ENCODE results near the gene AANAT. TPM values are rescaled to one million over a fixed set of nuclear protein-coding genes. Genes with fewer than 3 reads are reported as not detected.
"Not testable (repeated sequence)": the region's sequence is repeated elsewhere in the genome, so short reads cannot be mapped to it uniquely, and the experiment has no call there.

AANAT gene
- total and polyA plus RNA-seq, 2 experiments from 2014 or later = not detected

DNA sequence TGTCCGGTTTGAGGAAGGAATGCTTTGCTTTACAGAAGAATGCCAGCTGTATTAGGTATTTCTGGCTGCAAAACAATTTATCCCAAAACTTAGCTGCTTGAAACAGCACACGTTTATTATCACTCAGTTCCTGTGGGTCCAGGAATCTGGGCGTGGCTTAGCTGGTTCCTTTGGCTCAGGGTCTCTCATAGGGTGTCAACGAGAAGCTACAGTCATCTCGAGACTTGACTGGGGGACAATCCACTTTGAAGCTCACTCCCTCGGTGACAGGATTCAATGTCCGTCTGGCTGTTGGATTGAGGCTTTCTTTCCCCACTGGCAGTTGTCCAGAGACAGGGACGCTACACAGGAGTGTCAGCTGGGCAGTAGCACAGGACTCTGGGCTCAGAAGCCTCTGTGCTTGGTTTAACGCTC lies 43.4 kb downstream of the AANAT start:
- no peaks in the 10 kb centered on the region for H4K20me1 ChIP-seq (ENCODE audit: insufficient read depth)
- H3K79me2 ChIP-seq (ENCODE audit: insufficient read depth) = no peaks in the 10 kb centered on the region
- H3K36me3 ChIP-seq (ENCODE audit: low read depth) = no peaks in the 10 kb centered on the region
- H3K4me2 ChIP-seq (ENCODE audit: unreplicated experiment) = no peak overlapping the region
- peaks cover 17% of the 10 kb centered on the region for H3K4me1 ChIP-seq (ENCODE audit: insufficient read depth)
- no peaks in the 10 kb centered on the region for H3K27me3 ChIP-seq (replicated peaks; ENCODE audit: insufficient read depth)
- H3K4me3 ChIP-seq = no peak overlapping the region
- in situ Hi-C loops (cut with MboI) = no loop called here
- WGBS, 2 experiments (ENCODE audit: low coverage in 1 of 2, low lambda C conversion rate in 2 of 2, missing lambda C conversion rate in 2 of 2) = 18 to 21% methylated on average over 9 of the region's 9 CpGs
- H3K9ac ChIP-seq = no peak overlapping the region
- H3K9me2 ChIP-seq (ENCODE audit: insufficient read depth) = no peaks in the 10 kb centered on the region
- no peaks in the 10 kb centered on the region for H3K9me3 ChIP-seq (ENCODE audit: low read depth)
- DNase-seq = peak; percentile 41
- no peak for TF ChIP-seq EZH2phosphoT487 (IDR thresholded peaks at IDR 0.05; ENCODE audit: insufficient read depth, low read depth)
- no peak for TF ChIP-seq EZH2 (IDR thresholded peaks at IDR 0.05; ENCODE audit: insufficient read depth, poor library complexity, severe bottlenecking)
- H2AFZ ChIP-seq = peak overlapping the region; percentile 47; the same call in 1 of the 2 replicates
- no peak overlapping the region for H3K27ac ChIP-seq
- H3F3A ChIP-seq (ENCODE audit: insufficient read depth) = peaks cover 11% of the 10 kb centered on the region; the same call in 1 of the 2 replicates

DNA sequence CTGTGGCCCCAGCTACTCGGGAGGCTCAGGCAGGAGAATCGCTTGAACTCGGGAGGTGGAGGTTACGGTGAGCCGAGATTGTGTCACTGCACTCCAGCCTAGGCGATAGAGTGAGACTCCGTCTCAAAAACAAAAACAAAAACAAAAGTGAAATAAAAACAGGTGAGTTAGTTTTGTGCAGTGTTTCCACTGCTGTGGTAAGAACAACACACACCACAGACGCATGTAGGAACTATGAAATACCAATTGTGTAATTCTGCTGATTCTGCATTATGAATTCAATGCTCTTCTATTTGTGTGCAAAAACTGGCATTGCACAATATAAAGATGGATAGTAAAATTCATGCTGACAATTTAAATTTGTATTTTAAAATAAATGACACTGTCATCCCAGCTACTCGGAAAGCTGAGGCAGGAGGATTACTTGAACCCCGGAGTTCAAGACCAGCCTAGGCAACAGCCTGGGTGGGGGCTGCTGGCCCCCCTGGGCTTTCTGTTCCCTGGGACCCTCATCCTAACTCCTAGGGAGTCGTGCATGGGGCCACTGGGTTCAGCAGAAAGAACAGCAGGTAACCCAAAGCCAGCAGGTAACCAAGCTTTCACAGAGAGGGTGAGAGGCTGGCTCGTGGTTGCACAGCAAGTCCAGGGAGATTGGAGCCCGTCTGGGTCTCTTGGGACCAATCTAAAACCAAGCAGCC lies 44.4 kb downstream of the AANAT start:
- in situ Hi-C loops (cut with MboI) = no loop called here
- H3K36me3 ChIP-seq (ENCODE audit: low read depth) = no peaks in the 10 kb centered on the region

DNA sequence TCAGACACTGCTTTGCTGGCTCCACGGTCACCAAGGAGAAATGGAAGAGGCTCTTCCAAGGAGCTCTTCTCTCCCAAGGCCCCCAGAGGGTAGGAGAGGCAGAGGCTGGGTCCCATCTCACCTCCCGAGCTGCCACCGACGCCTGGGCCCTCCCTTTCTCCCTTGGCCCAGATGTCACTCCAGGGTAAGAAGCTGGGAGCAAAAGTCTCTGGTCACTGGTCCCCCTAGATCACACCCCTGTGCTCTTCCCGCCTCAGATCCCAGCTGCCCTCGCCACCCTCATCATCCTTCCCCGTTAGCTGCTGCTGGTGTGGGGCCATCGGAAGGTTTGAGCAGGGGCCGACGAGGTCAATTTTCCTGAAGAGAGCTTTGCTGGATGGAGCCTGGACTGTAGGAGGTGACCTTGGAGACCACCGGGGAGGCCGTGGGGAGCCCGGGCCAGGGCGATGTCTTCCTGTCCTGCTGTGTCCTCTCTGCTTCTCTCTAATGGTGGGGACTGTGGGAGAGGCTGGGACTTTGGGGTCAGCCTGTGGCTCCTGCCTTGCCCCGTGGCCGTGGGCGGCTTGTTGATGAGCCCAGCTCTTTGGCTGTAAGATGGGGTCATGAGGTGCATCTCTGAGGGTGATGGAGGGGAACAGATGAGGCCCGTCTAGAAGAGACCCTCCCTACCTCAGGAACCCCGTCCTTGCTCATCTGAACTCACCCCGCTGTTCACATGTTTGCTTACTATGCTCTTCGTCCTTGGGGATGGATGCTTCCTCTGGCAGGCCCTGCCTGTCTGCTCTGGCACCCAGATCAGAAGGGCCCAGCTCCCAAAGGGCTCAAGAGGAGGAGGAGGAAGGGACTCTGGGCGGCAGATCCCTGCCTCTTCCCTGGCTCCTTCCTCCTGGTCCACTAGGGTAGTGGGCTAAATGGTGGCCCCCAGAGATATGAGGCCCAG lies 45.2 kb downstream of the AANAT start:
- Histone ChIP-seq H3K36me3 (ENCODE audit: low read depth) (no peaks in the 10 kb centered on the region), H3F3A (ENCODE audit: insufficient read depth) (peaks cover 19% of the 10 kb centered on the region; the same call in 1 of the 2 replicates), H3K79me2 (ENCODE audit: insufficient read depth) (no peaks in the 10 kb centered on the region), H3K4me3 (no peak overlapping the region), H3K9me2 (ENCODE audit: insufficient read depth) (no peaks in the 10 kb centered on the region), H4K20me1 (ENCODE audit: insufficient read depth) (no peaks in the 10 kb centered on the region), H3K4me2 (ENCODE audit: unreplicated experiment) (no peak overlapping the region), H2AFZ (no peak overlapping the region), H3K27ac (no peak overlapping the region), H3K9me3 (ENCODE audit: low read depth) (no peaks in the 10 kb centered on the region), H3K9ac (no peak overlapping the region), H3K27me3 (replicated peaks; ENCODE audit: insufficient read depth) (no peaks in the 10 kb centered on the region), H3K4me1 (ENCODE audit: insufficient read depth) (peaks cover 23% of the 10 kb centered on the region)
- TF ChIP-seq EZH2phosphoT487 (IDR thresholded peaks at IDR 0.05; ENCODE audit: insufficient read depth, low read depth) (no peak), EZH2 (IDR thresholded peaks at IDR 0.05; ENCODE audit: insufficient read depth, poor library complexity, severe bottlenecking) (no peak)
- DNase-seq = no peak
- in situ Hi-C loops (cut with MboI) = no loop called here
- WGBS, 2 experiments (ENCODE audit: low coverage in 1 of 2, low lambda C conversion rate in 2 of 2, missing lambda C conversion rate in 2 of 2) = 94 to 95% methylated on average over 19 to 22 of the region's 22 CpGs

More for the DNA sequence above, 44.4 kb downstream of the AANAT start:
- Histone ChIP-seq H3K9me2 (ENCODE audit: insufficient read depth) (no peaks in the 10 kb centered on the region), H3K9ac (no peak overlapping the region), H3K79me2 (ENCODE audit: insufficient read depth) (no peaks in the 10 kb centered on the region), H3F3A (ENCODE audit: insufficient read depth) (peaks cover 19% of the 10 kb centered on the region; the same call in 1 of the 2 replicates), H4K20me1 (ENCODE audit: insufficient read depth) (no peaks in the 10 kb centered on the region), H2AFZ (no peak overlapping the region), H3K27me3 (replicated peaks; ENCODE audit: insufficient read depth) (no peaks in the 10 kb centered on the region), H3K4me1 (ENCODE audit: insufficient read depth) (peaks cover 23% of the 10 kb centered on the region), H3K4me3 (no peak overlapping the region), H3K4me2 (ENCODE audit: unreplicated experiment) (no peak overlapping the region), H3K9me3 (ENCODE audit: low read depth) (no peaks in the 10 kb centered on the region), H3K27ac (no peak overlapping the region)
- WGBS, 2 experiments (ENCODE audit: low coverage in 1 of 2, low lambda C conversion rate in 2 of 2, missing lambda C conversion rate in 2 of 2) = 87 to 89% methylated on average over 13 of the region's 13 CpGs
- no peak for DNase-seq
- TF ChIP-seq EZH2 (IDR thresholded peaks at IDR 0.05; ENCODE audit: insufficient read depth, poor library complexity, severe bottlenecking) (no peak), EZH2phosphoT487 (IDR thresholded peaks at IDR 0.05; ENCODE audit: insufficient read depth, low read depth) (no peak)

DNA sequence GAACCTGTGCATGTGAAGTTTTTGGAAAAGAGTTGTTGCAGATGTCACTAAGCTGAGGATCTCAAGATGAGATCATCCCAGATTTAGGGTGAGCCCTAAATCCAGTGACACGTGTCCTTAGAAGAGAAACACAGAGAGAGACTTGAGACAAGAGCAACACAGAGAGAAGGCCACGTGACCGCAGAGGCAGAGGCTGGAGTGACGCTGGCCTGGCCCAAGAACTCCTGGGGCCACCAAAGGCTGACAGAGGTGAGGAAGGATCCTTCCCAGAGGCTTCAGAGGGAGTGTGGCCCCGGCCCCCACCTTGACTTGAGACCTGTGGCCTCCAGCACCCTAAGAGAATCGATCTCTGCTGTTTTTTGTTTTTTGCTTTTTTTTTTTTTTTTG lies 45.9 kb downstream of the AANAT start:
- no peak for DNase-seq
- no peak overlapping the region for H3K9ac ChIP-seq
- peaks cover 19% of the 10 kb centered on the region; the same call in 1 of the 2 replicates for H3F3A ChIP-seq (ENCODE audit: insufficient read depth)
- in situ Hi-C loops (cut with MboI) = no loop called here
- H3K27ac ChIP-seq = no peak overlapping the region
- H2AFZ ChIP-seq = no peak overlapping the region
- peaks cover 23% of the 10 kb centered on the region for H3K4me1 ChIP-seq (ENCODE audit: insufficient read depth)
- H3K9me3 ChIP-seq (ENCODE audit: low read depth) = no peaks in the 10 kb centered on the region
- H4K20me1 ChIP-seq (ENCODE audit: insufficient read depth) = no peaks in the 10 kb centered on the region
- no peaks in the 10 kb centered on the region for H3K27me3 ChIP-seq (replicated peaks; ENCODE audit: insufficient read depth)
- H3K79me2 ChIP-seq (ENCODE audit: insufficient read depth) = no peaks in the 10 kb centered on the region
- no peak overlapping the region for H3K4me3 ChIP-seq
- H3K4me2 ChIP-seq (ENCODE audit: unreplicated experiment) = no peak overlapping the region
- no peaks in the 10 kb centered on the region for H3K9me2 ChIP-seq (ENCODE audit: insufficient read depth)
- 67 to 78% methylated on average over 6 of the region's 6 CpGs for whole genome bisulfite sequencing, 2 experiments (ENCODE audit: low coverage in 1 of 2, low lambda C conversion rate in 2 of 2, missing lambda C conversion rate in 2 of 2)
- no peak for TF ChIP-seq EZH2phosphoT487 (IDR thresholded peaks at IDR 0.05; ENCODE audit: insufficient read depth, low read depth)
- TF ChIP-seq EZH2 (IDR thresholded peaks at IDR 0.05; ENCODE audit: insufficient read depth, poor library complexity, severe bottlenecking) = no peak
- no peaks in the 10 kb centered on the region for H3K36me3 ChIP-seq (ENCODE audit: low read depth)

GRCh38 chr17:76514355-76514754 lies 47.0 kb downstream of the AANAT start:
- H3K4me2 ChIP-seq (ENCODE audit: unreplicated experiment); H3K4me3 ChIP-seq; H3K9me2 ChIP-seq (ENCODE audit: insufficient read depth); DNase-seq; H3K36me3 ChIP-seq (ENCODE audit: low read depth); in situ Hi-C loops (cut with MboI); H2AFZ ChIP-seq; H3K27me3 ChIP-seq (replicated peaks; ENCODE audit: insufficient read depth); H3K79me2 ChIP-seq (ENCODE audit: insufficient read depth); H3K9me3 ChIP-seq (ENCODE audit: low read depth); H4K20me1 ChIP-seq (ENCODE audit: insufficient read depth): not testable (repeated sequence)
- Histone ChIP-seq H3F3A (ENCODE audit: insufficient read depth) (peaks cover 19% of the 10 kb centered on the region; the same call in 1 of the 2 replicates), H3K27ac (peak overlapping the region; percentile 98), H3K4me1 (ENCODE audit: insufficient read depth) (peaks cover 23% of the 10 kb centered on the region), H3K9ac (peak overlapping the region; percentile 86)
- 95 to 97% methylated on average over 6 of the region's 6 CpGs for WGBS, 2 experiments (ENCODE audit: low coverage in 1 of 2, low lambda C conversion rate in 2 of 2, missing lambda C conversion rate in 2 of 2)

Data from GM23248 (cell line).